Liver (tissue), 9 donors: ENCODE measurements around the gene VPS11. TPM values are rescaled to one million over a fixed set of nuclear protein-coding genes. Genes with fewer than 3 reads are reported as not detected.

Experiments
- DNase-seq: peaks from one replicate; pipeline ENCODE4 v3.0.0-alpha.2; 2017; ENCODE audit warnings: low spot score
- H3K27ac ChIP-seq, 2 donors: one replicate each; pipeline ENCODE4 v1.7.0; 2013; ENCODE audit warnings: inconsistent platforms in 2 of 2, low read length in 2 of 2, control low read depth in 1 of 2, low read depth in 1 of 2, mild to moderate bottlenecking in 1 of 2
- H3K27me3 ChIP-seq, 4 donors: one replicate each; pipeline versions ENCODE4 v1.6.1 to v1.7.0; 2013; ENCODE audit warnings: low read length in 3 of 4, inconsistent platforms in 1 of 4, mild to moderate bottlenecking in 1 of 4, moderate library complexity in 1 of 4; ENCODE audit not compliant: control insufficient read depth in 4 of 4, insufficient read depth in 4 of 4
- H3K36me3 ChIP-seq, 4 donors: one replicate each; pipeline versions ENCODE4 v1.6.1 to v1.7.0; 2013; ENCODE audit warnings: low read length in 3 of 4, mild to moderate bottlenecking in 3 of 4, low read depth in 1 of 4, moderate library complexity in 1 of 4; ENCODE audit not compliant: control insufficient read depth in 4 of 4, insufficient read depth in 3 of 4
- H3K4me1 ChIP-seq, 4 donors: one replicate each; pipeline versions ENCODE4 v1.6.1 to v1.7.0; 2013; ENCODE audit warnings: low read length in 3 of 4, mild to moderate bottlenecking in 3 of 4, moderate library complexity in 1 of 4; ENCODE audit not compliant: control insufficient read depth in 4 of 4, insufficient read depth in 4 of 4
- H3K4me3 ChIP-seq, 3 donors: one replicate each; pipeline versions ENCODE4 v1.6.1 to v1.7.0; 2013; ENCODE audit warnings: low read length in 3 of 3, control low read depth in 1 of 3, low read depth in 1 of 3, mild to moderate bottlenecking in 1 of 3
- H3K9ac ChIP-seq, 2 donors: one replicate each; pipeline ENCODE4 v1.7.0; 2013; ENCODE audit warnings: low read length in 2 of 2, mild to moderate bottlenecking in 2 of 2, moderate library complexity in 2 of 2, control low read depth in 1 of 2, low read depth in 1 of 2
- H3K9me3 ChIP-seq, 4 donors: one replicate each; pipeline versions ENCODE4 v1.6.1 to v1.7.0; 2013; ENCODE audit warnings: low read length in 3 of 4; ENCODE audit not compliant: control insufficient read depth in 4 of 4
- EGR1 ChIP-seq, 2 donors: IDR thresholded peaks; 2 replicates each; pipeline ENCODE4 v1.6.1; 2016 to 2018; ENCODE audit warnings: antibody characterized with exemption in 2 of 2, low read depth in 2 of 2
- FOXA1 ChIP-seq: IDR thresholded peaks from 2 replicates; pipeline ENCODE4 v1.6.1; 2016; ENCODE audit warnings: antibody characterized with exemption
- FOXA2 ChIP-seq: IDR thresholded peaks from 2 replicates; pipeline ENCODE4 v1.6.1; 2016; ENCODE audit warnings: antibody characterized with exemption
- GABPA ChIP-seq, 2 donors: IDR thresholded peaks in 1 of 2; conservative IDR thresholded peaks in 1 of 2; 2 replicates each; pipeline ENCODE4 v1.6.1; 2016; ENCODE audit warnings: antibody characterized with exemption in 2 of 2, mild to moderate bottlenecking in 1 of 2, moderate library complexity in 1 of 2
- HNF4A ChIP-seq, 2 donors: conservative IDR thresholded peaks; 2 replicates each; pipeline ENCODE4 v1.6.1; 2016; ENCODE audit warnings: antibody characterized with exemption in 2 of 2, mild to moderate bottlenecking in 2 of 2
- HNF4G ChIP-seq: IDR thresholded peaks from 2 replicates; pipeline ENCODE4 v1.6.1; 2016; ENCODE audit warnings: antibody characterized with exemption
- JUND ChIP-seq, 2 donors: IDR thresholded peaks; 2 replicates each; pipeline ENCODE4 v1.6.1; 2016; ENCODE audit warnings: antibody characterized with exemption in 2 of 2
- MAX ChIP-seq: IDR thresholded peaks from 2 replicates; pipeline ENCODE4 v1.6.1; 2016; ENCODE audit warnings: antibody characterized with exemption
- NR2F2 ChIP-seq: IDR thresholded peaks from 2 replicates; pipeline ENCODE4 v1.6.1; 2016; ENCODE audit warnings: antibody characterized with exemption
- RAD21 ChIP-seq, 2 donors: IDR thresholded peaks; 2 replicates each; pipeline ENCODE4 v1.6.1; 2016; ENCODE audit warnings: antibody characterized with exemption in 2 of 2, mild to moderate bottlenecking in 2 of 2
- RXRA ChIP-seq, 2 donors: IDR thresholded peaks; 2 replicates each; pipeline ENCODE4 v1.6.1; 2017 to 2018; ENCODE audit warnings: antibody characterized with exemption in 2 of 2, mild to moderate bottlenecking in 1 of 2
- TAF1 ChIP-seq: conservative IDR thresholded peaks from 2 replicates; pipeline ENCODE4 v1.6.1; 2016; ENCODE audit warnings: antibody characterized with exemption, mild to moderate bottlenecking
- YY1 ChIP-seq: IDR thresholded peaks from 2 replicates; pipeline ENCODE4 v1.6.1; 2016; ENCODE audit warnings: antibody characterized with exemption, mild to moderate bottlenecking
- WGBS: extraction: QIAGEN DNeasy Blood & Tissue Kit; methylation state at CpG from one replicate; pipeline ENCODE4 v1.1.7; 2013; 5-methylcytosine and 5-hydroxymethylcytosine counted together
- polyA plus RNA-seq, 2 donors: library from polyadenylated mRNA; stranded (reverse) in 1 of 2; unstranded in 1 of 2; fragments of 200-250 nt in 1 of 2; fragments of >200 nt in 1 of 2; fragmentation: Nextera tagmentation in 1 of 2; extraction: Ambion mirVana in 1 of 2; gene quantifications; one replicate each; pipeline versions ENCODE4 v1.2.1 to v1.2.3, GENCODE V29; 2013 to 2015
- total RNA-seq, 2 donors: library from RNA; depleted of rRNA; stranded (reverse); fragments of >200 nt; gene quantifications; one replicate each; pipeline ENCODE4 v1.2.3, GENCODE V29; 2014
- TF ChIP-seq, protein P1 (sequence below): IDR thresholded peaks from 2 replicates; pipeline ENCODE4 v1.6.1; 2016; ENCODE audit warnings: antibody characterized with exemption
- TF ChIP-seq, protein P2 (sequence below): fragments of 150-350 bp; IDR thresholded peaks from 2 replicates; pipeline ENCODE4 v1.5.1; 2017; ENCODE audit warnings: improper control_type of control experiment, low read depth, low read length; ENCODE audit not compliant: missing input control
- TF ChIP-seq, protein P3 (sequence below): IDR thresholded peaks from 2 replicates; pipeline ENCODE4 v1.6.1; 2016; ENCODE audit warnings: antibody characterized with exemption
- TF ChIP-seq, protein P4 (sequence below): IDR thresholded peaks from 2 replicates; pipeline ENCODE4 v1.6.1; 2016; ENCODE audit warnings: antibody characterized with exemption, mild to moderate bottlenecking
- donor health status: healthy.
- donor health status: healthy.
- donor health status: healthy.
- donor health status: healthy.
- donor health status: healthy.

Gene VPS11
- total and polyA plus RNA-seq, 4 donors = 7.2 to 17.4 (median 12.2) TPM

DNA sequence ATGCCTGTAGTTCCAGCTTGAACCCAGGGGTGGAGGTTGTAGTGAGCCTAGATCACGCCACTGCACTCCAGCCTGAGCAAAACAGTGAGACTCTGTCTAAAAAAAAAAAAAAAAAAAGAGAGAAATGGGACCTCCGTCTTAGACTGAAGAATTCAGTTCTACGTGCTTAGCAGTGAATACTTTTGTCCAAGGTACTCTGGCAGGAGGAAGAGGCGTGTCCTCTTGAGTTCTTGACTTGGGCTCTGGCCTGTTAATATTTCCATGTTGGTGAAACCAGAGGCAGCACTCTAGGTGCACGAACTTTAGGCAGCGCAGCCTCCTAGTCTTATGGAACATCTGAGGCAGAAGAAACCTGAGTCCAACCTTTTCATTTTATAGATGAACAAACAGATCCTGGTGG is 19.5 kb downstream of the VPS11 start (continued):
- TF ChIP-seq, protein P1, sequence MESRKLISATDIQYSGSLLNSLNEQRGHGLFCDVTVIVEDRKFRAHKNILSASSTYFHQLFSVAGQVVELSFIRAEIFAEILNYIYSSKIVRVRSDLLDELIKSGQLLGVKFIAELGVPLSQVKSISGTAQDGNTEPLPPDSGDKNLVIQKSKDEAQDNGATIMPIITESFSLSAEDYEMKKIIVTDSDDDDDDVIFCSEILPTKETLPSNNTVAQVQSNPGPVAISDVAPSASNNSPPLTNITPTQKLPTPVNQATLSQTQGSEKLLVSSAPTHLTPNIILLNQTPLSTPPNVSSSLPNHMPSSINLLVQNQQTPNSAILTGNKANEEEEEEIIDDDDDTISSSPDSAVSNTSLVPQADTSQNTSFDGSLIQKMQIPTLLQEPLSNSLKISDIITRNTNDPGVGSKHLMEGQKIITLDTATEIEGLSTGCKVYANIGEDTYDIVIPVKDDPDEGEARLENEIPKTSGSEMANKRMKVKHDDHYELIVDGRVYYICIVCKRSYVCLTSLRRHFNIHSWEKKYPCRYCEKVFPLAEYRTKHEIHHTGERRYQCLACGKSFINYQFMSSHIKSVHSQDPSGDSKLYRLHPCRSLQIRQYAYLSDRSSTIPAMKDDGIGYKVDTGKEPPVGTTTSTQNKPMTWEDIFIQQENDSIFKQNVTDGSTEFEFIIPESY = no peak
- TF ChIP-seq NR2F2 = no peak
- no peak for TF ChIP-seq YY1

DNA sequence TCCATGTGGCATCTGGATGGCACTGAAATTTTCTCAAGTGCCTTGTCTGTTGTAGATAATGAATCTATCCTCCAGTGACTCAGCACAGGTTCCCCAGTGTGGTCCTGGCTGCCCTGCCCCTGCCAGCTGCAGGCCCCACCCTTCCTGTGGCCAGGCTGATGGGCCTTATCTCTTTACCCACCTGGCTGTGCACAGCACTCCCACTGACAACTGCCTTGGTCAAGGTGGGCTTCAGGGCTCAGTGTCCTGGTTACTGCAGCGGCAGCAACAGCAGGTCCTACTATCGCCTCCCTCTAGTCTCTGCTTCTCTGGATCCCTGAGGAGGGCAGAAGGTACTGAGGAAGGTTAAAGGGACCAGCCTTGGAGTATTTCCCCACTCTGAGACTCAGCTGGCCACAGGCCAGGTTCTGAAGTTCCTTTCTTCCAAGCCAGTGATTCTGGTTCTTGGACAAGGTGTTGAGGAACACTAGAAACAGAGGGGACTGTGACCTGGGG is 20.2 kb downstream of the VPS11 start:
- peaks cover 5 to 19% (median 10%) of the 10 kb centered on the region in 4 donors for H3K4me1 ChIP-seq
- H3K27me3 ChIP-seq = no peaks in the 10 kb centered on the region
- TF ChIP-seq, protein P2, sequence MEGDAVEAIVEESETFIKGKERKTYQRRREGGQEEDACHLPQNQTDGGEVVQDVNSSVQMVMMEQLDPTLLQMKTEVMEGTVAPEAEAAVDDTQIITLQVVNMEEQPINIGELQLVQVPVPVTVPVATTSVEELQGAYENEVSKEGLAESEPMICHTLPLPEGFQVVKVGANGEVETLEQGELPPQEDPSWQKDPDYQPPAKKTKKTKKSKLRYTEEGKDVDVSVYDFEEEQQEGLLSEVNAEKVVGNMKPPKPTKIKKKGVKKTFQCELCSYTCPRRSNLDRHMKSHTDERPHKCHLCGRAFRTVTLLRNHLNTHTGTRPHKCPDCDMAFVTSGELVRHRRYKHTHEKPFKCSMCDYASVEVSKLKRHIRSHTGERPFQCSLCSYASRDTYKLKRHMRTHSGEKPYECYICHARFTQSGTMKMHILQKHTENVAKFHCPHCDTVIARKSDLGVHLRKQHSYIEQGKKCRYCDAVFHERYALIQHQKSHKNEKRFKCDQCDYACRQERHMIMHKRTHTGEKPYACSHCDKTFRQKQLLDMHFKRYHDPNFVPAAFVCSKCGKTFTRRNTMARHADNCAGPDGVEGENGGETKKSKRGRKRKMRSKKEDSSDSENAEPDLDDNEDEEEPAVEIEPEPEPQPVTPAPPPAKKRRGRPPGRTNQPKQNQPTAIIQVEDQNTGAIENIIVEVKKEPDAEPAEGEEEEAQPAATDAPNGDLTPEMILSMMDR = no peak
- TF ChIP-seq YY1 (no peak), MAX (no peak), FOXA1 (no peak), RAD21 (IDR thresholded peaks at IDR 0.05) (no peak), FOXA2 (no peak), HNF4G (no peak), EGR1 (IDR thresholded peaks at IDR 0.05; ENCODE audit: low read depth in 2 of 2) (no peak), NR2F2 (no peak), HNF4A (conservative IDR thresholded peaks at IDR 0.05) (no peak), JUND (IDR thresholded peaks at IDR 0.05) (no peak), TAF1 (no peak), GABPA (IDR thresholded peaks at IDR 0.05 in 1 of 2, conservative IDR thresholded peaks at IDR 0.05 in 1 of 2) (no peak), RXRA (IDR thresholded peaks at IDR 0.05) (no peak)
- TF ChIP-seq, protein P1 = no peak
- TF ChIP-seq, protein P3, sequence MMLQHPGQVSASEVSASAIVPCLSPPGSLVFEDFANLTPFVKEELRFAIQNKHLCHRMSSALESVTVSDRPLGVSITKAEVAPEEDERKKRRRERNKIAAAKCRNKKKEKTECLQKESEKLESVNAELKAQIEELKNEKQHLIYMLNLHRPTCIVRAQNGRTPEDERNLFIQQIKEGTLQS = no peak
- TF ChIP-seq, protein P4, sequence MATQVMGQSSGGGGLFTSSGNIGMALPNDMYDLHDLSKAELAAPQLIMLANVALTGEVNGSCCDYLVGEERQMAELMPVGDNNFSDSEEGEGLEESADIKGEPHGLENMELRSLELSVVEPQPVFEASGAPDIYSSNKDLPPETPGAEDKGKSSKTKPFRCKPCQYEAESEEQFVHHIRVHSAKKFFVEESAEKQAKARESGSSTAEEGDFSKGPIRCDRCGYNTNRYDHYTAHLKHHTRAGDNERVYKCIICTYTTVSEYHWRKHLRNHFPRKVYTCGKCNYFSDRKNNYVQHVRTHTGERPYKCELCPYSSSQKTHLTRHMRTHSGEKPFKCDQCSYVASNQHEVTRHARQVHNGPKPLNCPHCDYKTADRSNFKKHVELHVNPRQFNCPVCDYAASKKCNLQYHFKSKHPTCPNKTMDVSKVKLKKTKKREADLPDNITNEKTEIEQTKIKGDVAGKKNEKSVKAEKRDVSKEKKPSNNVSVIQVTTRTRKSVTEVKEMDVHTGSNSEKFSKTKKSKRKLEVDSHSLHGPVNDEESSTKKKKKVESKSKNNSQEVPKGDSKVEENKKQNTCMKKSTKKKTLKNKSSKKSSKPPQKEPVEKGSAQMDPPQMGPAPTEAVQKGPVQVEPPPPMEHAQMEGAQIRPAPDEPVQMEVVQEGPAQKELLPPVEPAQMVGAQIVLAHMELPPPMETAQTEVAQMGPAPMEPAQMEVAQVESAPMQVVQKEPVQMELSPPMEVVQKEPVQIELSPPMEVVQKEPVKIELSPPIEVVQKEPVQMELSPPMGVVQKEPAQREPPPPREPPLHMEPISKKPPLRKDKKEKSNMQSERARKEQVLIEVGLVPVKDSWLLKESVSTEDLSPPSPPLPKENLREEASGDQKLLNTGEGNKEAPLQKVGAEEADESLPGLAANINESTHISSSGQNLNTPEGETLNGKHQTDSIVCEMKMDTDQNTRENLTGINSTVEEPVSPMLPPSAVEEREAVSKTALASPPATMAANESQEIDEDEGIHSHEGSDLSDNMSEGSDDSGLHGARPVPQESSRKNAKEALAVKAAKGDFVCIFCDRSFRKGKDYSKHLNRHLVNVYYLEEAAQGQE = no peak
- WGBS = 94% methylated on average over 2 of the region's 2 CpGs
- H3K4me3 ChIP-seq = no peak overlapping the region
- no peaks in the 10 kb centered on the region for H3K9me3 ChIP-seq
- H3K9ac ChIP-seq = no peak overlapping the region
- no peak overlapping the region for H3K27ac ChIP-seq
- DNase-seq = peak; percentile 91
- H3K36me3 ChIP-seq = peaks cover 0 to 6% (median under 1%) of the 10 kb centered on the region in 4 donors
